NOMO-1 treated with DMSO at 0.1 percent for 48 hours (cell line): Measurements from ENCODE around the gene SEMA3B.
"Not testable (repeated sequence)": the region's sequence is repeated elsewhere in the genome, so short reads cannot be mapped to it uniquely, and the experiment has no call there.

ENCODE experiments used
- DNase-seq: peaks from one replicate; lab custom pipeline; 2025; ENCODE audit not compliant: unreplicated experiment; lab: John Stamatoyannopoulos, UW

The SEMA3B gene

DNA sequence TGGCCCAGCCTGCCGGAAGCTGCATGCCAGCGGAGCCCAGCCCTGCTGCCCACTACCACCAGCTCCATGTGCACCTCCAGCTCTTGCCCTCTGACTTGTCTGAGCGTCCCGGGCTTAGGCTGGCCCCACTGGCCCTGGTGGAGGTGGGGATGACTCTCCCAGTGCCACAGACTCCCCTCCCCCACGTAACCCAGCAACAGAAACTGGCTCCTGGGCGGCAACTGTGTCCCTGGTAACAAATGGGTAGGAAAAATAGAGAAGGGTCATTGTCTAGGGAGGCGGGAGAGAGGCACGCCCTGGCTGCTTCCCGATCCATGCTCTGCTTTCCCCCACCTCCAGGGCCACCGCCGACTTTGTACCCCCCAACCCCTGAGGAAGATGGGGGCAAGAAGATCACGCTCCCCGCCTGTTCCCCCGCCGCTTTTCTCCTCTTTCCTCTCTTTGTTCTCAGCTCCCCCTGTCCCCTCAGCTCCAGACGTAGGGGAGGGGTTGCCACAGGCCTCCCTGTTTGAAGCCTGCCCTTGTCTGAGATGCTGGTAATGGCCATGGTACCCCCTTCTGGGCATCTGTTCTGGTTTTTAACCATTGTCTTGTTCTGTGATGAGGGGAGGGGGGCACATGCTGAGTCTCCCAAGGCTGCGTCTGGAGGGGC lies 10.8 kb upstream of the SEMA3B start:
- DNase-seq, result no peak

DNA sequence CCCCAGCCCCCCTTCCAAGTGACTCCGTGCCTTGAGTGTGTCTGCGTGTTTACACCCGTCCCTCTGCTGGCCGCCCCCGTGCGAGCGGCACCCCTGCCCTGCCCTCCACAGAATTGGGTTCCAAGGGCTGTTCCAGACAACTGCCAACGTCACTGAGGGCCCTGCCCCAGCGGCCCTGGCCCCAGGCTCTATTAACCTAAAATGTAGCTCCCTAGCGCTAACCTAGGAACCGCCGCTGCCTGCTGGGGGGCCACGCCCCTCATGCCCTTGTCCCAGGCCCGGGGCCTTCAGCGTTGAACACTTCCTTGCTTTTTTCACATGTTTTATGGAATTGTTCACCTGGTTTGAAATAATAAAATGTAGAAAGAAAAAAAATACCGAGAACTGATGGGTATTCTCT lies 10.0 kb upstream of the SEMA3B start:
- DNase-seq, result no peak

DNA sequence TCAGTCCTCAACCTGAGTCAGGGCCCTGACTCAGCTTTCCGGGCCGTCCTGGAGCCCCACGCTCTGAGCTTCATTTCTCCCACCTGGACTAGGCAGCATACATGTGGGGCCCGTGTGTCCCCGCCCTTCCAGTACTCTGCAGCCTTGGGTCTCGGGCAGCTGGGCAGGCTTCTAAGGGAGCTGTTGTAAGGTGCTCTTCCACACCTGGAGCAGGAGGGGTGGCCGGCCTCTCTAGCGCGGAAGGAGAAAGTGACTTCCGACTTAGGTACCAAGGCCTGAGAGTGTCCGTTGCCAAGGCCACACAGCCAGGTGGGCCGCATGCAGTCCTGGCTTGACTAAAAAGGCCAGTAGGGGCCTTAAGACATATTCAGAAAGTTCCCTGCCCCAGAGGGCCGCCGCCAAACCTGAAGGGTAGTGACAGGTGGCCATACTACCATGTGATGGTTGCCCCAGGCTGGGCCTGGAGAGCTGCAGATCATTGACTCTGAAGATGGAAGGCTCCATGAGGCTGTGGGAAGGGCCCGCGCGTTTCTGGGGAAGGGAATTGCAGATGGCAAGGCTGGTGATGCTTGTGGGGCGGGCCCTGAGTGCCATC lies 9.4 kb upstream of the SEMA3B start:
- no peak for DNase-seq

DNA sequence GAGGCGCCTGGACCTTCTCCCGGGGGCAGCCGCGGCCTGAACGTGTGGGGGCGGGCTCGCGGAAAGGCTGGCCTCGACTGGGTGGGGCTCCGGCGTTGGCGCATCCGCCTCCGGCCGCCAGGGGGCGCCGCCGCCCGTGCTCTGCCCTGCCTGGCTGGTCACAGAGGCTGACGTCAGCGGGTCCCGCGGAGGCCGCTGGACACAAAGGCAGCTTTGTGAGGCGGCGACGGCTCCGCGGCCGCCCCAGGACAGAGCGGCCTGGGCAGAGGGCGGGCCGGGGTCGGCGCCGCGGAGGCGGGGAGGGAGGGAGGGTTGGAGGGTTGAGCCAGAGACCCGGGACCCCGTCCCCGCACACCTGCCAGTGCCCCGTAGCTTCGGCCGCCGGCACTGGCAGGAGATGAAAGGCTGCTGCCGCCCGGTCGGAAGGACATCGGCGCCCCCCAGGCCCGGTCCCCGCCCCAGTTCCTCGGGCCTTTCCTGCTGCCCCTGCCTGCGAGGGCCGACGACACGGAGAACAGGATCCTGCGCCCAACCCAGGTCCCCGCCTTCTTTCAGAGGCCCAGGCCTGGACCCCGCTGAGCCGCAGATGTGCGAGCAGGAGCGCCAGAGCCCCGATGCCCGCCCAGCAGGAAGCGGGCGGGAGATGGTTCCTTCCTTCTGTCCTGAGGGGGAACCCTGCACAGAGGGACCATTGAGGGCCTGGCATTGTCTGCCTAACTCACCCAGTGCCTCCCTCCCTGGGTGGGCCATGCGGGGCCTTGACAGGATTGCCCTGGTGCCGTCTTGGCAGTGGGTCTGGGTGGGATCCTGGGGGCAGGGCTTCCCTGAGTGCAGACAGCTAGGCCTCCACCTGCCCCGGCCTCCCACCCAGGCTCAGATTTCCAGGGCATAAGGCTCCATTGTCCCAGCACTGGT lies 8.7 kb upstream of the SEMA3B start:
- DNase-seq, result peak; percentile 70

DNA sequence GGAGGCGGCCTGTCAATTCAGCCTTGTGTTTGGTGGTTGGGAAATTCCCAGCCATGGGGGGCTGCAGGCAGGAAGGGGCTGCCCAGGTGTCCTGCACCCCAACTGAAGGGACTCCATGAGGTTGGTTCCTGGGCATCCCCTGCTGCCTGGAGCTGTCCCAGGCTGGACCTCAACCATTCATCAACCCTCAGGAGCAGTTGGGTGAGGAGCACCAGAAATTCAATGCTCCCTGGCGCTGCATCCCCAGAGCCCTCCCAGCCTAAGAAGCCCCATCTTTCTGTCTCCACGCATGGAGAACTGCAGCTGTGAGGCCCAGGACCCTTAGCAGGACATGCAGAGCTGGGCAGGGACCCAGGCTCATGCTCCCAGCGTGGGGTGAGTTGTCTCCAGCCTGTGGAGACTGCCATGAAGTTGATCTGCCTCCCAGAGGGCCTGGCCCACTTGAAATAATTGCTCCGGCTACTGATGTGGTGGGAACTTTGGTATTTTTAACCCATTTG lies 8.0 kb upstream of the SEMA3B start:
- DNase-seq, result no peak

DNA sequence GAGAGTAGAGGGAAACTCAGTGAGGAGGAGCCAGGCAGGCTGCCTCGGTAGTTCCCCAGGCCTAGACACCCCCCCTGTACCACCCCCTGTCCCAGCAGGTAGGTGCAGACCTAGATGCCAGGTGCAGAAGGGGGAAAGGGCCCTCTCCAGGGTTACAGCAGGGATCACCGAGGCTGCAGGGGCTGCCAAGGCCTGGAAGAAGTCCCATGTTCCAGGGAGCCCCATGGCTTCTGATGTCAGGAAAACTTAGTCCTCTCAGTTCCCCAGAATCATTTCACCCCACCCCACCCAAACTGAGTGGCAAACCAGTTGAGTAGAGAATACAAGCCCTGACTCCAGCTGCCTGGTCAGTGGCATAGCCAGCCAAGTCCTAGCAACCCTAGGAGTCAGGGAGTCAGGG lies 7.4 kb upstream of the SEMA3B start:
- no peak for DNase-seq

DNA sequence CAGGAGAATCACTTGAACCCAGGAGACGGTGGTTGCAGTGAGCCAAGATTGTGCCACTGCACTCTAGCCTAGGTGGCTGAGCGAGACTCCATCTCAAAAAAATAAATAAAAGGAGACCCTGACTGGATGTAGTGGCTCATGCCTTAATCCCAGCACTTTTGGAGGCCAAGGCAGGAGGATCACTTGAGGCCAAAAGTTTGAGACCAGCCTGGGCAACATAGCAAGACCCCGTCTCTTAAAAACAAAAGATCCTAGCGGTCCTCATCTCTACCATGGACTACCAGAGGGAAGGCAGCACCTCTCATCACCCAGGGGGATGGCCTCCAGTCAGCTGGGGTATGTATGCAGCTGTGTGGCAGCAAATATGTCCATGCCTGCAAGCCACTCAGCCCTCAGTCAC lies 6.7 kb upstream of the SEMA3B start:
- DNase-seq, result not testable (repeated sequence)

DNA sequence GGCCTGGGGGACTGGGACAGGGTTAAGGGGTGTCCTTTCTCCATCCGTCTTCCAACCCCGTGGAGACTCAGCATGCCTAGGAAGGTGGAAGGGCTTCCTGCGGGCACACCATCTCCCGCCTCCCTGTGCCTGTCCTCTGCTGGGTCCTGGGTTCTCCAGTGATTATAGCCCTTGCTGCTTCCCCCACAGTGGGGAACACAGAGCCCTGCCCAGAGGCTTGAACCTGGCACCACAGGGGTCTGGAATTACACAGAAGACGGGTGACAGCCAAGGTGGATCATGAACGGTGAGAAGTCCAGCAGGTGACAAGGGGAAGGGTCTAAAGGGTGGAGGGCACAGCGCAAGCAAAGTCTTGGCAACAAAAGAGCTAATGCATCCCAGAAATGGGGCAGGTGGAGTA lies 6.2 kb upstream of the SEMA3B start:
- DNase-seq, result no peak

DNA sequence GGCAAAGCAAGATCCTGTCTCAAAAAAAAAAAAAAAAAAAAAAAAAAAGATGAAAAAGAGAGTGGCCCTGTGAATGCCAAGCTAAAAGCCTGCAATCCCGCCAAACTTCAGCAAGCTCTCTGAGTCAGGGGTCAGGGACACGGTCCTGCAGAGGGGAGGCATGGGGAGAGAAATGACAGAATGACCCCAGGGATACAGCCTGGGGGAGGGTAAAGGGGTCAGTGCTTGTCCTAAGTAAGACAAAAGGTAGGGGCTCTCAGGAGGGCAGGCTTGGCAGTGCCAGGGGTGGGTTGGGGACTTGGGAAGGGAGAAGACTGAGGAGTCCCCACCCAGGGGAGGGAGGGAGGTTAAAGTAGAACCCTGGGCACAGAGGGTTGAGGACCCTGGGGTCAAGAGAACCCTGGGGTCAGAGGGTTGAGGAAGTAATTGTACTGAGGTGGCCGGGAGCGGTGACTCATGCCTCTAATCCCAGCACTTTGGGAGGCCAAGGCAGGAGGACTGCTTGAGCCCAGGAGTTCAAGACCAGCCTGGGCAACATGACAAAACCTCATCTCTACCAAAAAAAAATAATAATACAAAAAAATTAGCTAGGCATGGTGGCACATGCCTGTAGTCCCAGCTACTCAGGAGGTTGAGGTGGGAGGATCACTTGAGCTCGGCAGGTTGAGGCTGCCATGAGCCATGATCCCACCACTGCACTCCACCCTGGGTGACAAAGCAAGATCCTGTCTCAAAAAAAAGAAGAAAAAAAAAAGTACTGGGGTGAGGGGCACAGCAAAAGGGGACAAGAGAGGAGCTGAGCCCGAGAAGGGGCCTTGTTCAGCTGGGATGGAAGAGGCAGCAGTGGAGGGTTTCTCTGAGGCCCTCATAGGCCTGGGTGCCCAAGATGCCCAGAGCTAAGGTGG lies 5.2 kb upstream of the SEMA3B start:
- DNase-seq, result no peak

DNA sequence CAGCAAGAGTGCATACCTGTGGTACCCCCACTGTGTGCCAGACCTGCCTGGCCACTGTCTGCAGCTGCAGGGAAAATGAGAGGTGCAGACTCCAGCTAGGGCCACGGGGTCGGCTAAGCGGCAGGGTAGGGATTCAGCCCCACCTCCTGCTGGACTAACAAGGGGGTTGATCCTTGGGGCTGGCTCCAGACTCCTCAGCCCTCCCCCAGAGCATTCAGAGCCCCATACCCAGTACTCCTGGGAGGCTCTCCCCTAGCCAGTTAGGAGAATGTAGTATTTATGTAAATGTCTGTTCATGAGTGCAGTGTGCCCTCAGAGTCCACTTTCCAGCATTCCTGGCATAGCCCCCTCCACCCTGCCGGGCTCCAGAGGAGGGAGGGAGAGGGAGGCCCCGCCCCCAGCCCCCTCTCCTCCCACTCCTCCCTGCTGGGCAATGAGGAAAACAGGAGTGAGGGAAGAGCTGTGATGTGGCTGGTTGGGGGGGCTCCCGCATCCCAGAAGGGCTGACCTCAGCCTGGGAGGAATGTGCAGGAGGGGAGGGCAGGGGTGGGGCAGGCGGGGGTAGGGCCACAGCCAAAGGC lies 4.5 kb upstream of the SEMA3B start:
- no peak for DNase-seq

DNA sequence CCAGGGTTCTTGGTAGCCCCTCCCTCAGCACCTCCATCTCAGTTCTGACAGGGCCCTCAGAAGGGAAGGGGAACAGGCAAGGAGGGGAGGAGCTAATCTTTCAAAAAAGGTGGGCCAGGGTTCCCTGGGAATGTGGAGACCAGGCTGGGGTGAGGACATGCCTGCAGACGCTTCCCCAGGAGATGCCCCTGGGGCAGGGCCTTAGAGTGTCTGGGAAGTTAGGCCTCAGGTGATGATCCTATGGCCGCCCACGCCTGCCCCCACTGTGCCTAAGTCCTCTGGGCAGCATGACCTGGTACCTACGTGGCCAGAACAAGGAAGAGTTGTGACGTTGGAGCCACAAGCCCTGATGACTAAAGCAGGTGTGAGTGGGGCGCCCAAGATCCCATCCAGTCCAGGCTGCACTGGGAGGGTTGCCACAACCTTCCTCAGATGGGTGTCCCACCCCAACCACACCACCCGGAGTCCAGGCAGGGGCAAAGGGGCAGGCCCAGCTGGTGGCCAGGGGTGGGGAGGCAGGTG lies 3.9 kb upstream of the SEMA3B start:
- no peak for DNase-seq

DNA sequence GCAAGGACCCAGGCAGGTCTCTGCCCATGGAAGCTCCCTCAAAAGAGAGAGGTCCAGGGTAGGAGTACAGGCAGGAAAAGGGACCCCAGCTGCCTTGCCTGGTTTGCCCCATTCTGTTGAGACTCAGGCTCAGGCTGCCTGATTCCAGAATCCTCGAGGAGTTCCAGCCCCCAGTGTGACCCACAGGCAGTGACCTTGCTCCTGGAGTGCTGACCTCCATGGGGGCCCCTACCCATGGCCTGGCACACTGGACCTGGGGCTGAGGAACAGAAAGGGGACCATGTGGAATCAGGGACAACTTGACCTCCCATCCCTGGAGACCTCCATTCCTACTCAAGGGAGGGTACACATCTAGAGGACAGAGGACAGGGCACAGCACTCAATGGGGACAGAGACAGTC lies 3.4 kb upstream of the SEMA3B start:
- DNase-seq, result no peak

DNA sequence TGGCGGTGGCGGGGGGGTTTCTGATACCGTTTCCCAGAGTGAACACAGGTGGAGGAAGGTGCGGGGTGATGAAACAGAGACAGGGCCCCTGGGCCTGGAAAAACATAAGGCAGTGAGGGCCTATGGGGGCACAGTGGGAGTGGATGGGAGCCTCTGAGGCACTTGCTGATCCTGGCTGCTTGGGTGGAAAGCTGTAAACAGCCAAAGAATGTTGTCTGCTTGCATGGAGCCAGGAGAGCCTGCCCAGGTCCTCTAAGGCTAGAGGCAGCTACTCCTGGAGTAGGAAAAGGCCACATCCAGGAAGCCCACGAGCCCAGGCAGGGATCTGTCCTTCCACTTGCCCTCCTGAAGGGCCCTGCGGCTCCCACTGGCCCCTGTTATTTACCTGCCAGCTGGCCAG lies 2.9 kb upstream of the SEMA3B start:
- no peak for DNase-seq

DNA sequence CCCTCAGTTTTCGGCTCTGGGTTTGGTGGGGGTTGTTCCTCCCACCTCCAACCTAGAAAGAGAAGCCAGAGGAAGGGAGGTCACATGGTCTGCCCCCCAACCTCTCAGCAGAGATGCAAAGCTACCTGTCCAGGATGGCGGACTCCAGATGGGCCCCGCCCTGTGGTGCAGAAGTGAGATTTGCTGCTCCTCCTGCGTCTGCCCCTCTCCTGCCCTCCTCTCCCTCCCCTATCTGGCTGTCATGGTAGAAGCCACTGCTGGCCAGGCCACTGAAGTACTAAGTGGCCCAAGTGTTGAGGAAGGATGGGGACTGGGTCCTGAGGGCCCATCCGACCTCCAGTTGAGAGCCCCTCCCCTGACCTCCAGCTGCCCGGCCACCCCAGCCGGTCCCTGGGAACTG lies 2.1 kb upstream of the SEMA3B start:
- no peak for DNase-seq

DNA sequence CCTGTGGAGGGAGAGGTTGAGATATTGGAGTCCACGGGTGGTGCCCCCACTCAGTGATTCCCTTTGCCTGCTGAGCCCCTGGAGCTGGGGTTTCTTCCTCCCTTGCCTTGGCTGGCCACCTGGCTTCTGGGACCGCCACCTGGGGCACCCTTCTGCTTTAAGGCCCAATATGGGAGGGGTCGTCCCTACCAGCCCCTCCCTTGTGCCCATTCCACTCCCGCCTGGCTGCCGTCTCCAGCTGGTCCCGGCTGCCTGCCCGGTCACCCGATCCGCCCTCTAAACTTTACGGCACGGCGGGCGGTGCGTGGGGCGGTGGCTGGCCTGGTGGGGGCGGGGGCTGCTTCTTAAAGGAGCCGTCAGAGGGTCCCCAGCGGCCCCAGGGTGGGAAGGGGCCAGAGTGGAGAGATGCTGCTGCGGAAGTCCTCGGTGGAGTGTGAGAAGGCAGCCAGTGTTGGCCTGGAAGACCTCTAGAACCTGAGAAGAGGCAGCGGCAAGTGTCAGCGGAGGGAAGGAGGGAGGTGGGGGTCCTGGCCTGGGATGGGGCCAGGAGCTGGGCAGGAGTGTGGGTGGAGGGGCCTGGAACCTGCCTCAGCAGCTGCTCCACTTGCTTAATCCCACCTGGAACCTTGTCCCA lies 1.6 kb upstream of the SEMA3B start:
- DNase-seq, result no peak

DNA sequence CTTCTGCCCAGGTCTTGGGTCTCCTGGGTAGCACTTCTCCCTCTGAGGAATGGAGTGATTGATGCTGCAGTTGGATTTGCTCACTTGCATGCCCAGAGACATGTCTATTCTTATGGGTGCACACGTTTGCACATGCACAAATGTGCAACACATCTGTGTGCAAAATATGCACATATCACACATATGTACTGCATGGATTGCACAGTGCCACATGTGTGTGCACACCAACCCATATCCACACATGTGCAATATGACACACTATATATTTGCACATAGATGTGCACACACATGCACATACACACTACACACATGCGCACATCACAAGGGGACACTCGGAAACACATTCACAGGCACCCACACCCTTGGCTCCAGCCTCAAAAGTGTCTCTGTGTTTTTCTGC lies 671 bp upstream of the SEMA3B start:
- DNase-seq, result no peak

DNA sequence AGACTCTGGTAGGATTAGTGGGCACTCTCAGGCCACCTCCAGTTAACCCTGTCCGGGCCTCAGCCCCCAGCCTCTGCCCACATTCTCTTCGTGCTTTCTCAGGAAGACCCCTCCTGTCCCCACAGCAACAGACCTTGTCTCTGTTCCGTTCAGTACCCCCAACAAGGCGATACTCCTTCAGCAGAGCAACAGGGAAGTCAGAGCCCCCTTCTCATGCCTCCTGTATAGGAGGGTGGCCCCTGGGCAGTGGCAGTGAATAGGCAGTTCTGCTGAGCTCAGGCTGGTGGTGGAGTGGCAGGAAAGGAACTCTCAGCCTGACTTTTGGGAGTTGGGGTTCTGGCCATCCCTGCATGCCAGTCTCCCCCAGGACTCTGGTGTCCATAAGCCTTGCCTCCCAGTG lies 513 bp downstream of the SEMA3B start:
- no peak for DNase-seq

DNA sequence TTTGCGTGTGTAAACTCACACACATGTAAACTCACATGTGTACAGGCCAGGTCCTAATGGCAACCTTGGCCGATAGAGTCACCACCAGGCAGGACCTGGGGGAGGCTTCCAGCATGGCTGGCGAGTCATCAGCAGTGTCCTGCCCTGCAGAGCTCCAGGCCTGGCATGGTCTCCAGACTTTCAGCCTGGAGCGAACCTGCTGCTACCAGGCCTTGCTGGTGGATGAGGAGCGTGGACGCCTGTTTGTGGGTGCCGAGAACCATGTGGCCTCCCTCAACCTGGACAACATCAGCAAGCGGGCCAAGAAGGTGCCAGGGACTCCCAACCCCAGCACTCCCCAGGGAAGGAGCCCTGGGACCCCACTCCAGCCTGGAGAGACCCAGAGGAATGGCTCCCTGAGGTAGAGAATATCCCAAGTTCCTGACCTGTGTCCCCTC lies 1.0 kb downstream of the SEMA3B start:
- no peak for DNase-seq

DNA sequence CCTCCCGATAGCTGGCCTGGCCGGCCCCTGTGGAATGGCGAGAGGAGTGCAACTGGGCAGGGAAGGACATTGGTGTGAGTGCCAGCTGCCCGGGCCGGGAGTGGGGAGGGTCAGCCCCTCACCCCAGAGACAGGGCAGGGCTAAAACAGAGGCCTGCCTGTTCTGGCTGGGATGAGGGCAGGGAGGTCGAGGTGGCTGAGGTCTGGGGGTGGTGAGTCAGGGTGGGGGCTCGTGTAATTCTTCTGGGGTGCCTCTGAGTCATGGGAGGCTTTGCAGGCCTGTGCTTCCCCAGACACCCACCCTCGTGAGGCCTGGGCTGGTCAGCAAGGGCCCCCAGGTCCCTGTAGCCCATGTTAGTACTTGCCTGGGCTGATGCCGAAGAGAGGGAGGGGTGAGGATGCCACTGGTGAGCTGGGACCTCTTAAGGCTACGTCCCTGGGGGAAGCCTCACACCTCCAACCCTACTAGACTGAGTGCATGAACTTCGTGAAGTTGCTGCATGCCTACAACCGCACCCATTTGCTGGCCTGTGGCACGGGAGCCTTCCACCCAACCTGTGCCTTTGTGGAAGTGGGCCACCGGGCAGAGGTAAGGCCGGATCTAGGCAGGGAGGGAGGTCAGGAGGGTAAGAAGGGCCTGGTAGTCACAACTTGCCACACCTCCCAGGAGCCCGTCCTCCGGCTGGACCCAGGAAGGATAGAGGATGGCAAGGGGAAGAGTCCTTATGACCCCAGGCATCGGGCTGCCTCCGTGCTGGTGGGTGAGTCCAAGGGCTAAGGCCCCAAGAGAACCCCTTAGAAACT lies 1.7 kb downstream of the SEMA3B start:
- no peak for DNase-seq
